H1 (cell line): ENCODE measurements around the gene PTPN22.

Experiments
- CBX8 ChIP-seq: fragments of 300-800, 300-1000 bp; sonication (generic); IDR thresholded peaks from 2 replicates; pipeline ENCODE4 v1.7.1; 2016; ENCODE audit warnings: low read depth, low read length, borderline replicate concordance
- GABPA ChIP-seq: IDR thresholded peaks from 2 replicates; pipeline ENCODE4 v1.6.1; 2011; ENCODE audit warnings: mild to moderate bottlenecking, low read length, moderate library complexity, borderline replicate concordance; ENCODE audit not compliant: insufficient read depth
- MAFK ChIP-seq: IDR thresholded peaks from 2 replicates; pipeline ENCODE4 v1.6.1; 2012; ENCODE audit warnings: low read depth, mild to moderate bottlenecking, improper control_type of control experiment, low read length
- RFX5 ChIP-seq: IDR thresholded peaks from 2 replicates; pipeline ENCODE4 v1.6.1; 2011; ENCODE audit warnings: low read depth, low read length, improper control_type of control experiment, borderline replicate concordance
- TF ChIP-seq, protein P1 (sequence below), 3 experiments: IDR thresholded peaks; 1 replicate in 2 of 3; 2 replicates in 1 of 3; pipeline versions ENCODE4 v1.5.1 to v1.6.1; 2011; ENCODE audit warnings: low read length in 3 of 3, mild to moderate bottlenecking in 3 of 3, inconsistent platforms in 2 of 3, low read depth in 1 of 3, moderate library complexity in 1 of 3; ENCODE audit not compliant: insufficient read depth in 1 of 3; ENCODE audit errors: control extremely low read depth in 1 of 3

GRCh38 chr1:113850127-113850796 lies 21.2 kb downstream of the PTPN22 start:
- TF ChIP-seq CBX8 (no peak), MAFK (no peak), GABPA (no peak), RFX5 (no peak)
- TF ChIP-seq, protein P1, sequence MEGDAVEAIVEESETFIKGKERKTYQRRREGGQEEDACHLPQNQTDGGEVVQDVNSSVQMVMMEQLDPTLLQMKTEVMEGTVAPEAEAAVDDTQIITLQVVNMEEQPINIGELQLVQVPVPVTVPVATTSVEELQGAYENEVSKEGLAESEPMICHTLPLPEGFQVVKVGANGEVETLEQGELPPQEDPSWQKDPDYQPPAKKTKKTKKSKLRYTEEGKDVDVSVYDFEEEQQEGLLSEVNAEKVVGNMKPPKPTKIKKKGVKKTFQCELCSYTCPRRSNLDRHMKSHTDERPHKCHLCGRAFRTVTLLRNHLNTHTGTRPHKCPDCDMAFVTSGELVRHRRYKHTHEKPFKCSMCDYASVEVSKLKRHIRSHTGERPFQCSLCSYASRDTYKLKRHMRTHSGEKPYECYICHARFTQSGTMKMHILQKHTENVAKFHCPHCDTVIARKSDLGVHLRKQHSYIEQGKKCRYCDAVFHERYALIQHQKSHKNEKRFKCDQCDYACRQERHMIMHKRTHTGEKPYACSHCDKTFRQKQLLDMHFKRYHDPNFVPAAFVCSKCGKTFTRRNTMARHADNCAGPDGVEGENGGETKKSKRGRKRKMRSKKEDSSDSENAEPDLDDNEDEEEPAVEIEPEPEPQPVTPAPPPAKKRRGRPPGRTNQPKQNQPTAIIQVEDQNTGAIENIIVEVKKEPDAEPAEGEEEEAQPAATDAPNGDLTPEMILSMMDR (IDR thresholded peaks at IDR 0.05; ENCODE audit: control extremely low read depth in 1 of 3, insufficient read depth in 1 of 3, low read depth in 1 of 3, low read length in 3 of 3) = no peak
